GM19238 (cell line): ENCODE measurements around the gene PCNX2.

Source experiments
- DNase-seq: peaks from one replicate; pipeline ENCODE4 v3.0.0; 2011; ENCODE audit warnings: low spot score; ENCODE audit not compliant: insufficient read length

The PCNX2 gene

DNA sequence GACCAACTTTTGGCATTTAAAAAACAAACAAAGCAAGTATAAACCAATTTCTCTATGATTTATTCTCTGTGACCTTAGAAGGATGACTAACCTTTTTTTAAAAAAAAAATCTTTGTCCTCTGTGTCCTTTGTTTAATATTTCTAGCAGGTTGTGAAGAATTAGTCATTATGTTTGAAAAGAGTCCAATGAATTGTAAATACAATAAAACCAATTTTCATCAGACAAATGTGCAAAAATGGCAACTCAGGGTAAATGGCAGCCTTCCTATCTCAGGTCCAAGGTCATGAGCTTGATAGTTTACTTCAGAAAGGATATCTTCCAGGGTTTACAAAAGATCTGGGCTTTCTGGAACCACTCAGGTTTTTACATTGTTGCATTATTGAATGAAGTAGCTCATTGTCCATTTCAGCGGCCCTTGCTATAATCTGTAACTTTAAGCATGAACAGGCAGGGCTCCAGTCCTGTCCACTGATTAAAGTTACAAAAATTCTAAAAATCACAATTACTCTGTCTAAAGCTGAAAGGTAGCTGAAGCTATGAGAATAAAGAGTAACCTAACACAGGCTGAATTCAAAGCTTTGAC lies 20.3 kb upstream of the PCNX2 start:
- DNase-seq, result no peak

DNA sequence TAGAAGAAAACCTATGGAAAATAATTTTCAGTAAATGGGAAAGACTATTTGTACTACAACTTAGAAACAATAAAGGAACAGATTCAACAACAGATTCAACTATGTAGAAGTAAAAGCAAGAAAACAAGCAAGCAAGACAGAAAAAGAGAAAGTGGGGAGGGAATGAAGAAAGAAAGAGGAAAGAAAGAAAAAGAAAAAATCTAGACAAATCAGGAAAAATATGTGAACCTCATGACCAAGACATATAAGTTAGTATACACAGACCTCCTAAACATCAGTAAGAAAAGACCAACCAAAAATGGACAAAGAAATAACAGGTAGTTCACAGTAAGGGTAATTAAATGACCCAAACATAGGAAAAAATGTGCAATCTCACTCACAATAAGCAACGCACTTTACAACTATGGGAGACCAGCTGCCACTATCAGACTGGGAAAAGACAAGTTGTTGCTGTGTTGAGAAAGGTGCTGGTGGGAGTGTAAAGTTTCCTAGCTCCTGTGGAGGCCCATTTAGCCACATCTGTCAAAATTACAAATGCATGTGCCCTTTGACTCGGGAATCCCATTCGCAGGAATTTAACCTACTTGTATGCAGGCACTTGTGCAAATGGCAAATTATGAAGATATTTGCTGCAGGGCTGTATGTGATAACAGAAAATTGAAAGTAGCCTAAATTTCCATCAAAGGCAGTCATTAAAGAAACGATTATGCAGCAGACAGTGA lies 18.1 kb upstream of the PCNX2 start:
- DNase-seq, result no peak

DNA sequence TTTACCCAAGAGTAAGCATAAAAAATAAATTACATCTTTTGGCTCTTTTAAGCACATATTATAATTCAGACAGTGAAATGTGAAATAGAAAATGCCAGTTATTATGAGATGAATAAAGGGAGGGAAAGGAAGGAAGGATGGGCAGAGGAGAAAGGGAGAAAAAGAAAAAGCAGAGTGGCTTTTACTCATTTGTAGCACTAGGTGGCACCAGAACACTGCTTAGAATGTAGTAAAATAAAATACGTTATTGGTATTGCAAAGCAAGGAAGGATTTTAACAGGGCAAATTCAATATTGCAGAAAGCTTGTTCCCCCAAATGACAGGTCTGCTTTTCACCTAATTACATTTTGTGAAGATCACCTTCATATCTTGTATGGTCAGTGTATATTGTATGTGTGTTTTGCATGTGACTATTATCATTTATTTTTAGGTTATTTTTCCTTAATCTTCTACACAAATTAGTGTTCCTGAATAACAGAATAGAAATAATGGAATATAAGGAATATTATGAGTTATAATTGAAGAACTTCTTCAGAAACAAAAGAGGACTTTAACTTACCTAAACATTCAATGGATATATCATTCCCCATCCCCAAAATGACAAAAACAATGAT lies 9.1 kb upstream of the PCNX2 start:
- no peak for DNase-seq

DNA sequence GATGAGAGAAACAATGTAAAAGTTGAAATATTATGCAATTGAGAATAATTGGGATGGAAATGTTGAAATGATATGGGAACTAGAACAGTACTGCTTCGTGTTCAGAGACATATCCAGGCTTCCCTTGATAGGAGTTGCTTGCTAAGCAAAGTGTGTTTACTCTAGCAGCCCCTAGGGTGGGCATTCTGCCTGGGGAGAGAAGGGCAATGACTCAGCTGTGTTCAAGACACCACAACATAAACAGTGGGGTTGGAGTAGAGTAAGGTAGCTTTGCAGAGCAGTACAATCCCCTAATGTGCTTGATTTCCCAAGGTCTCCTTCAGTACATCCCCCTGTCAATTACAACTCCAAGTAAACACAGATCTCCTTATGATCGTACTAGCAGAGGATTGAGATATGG lies 4.8 kb upstream of the PCNX2 start:
- no peak for DNase-seq

DNA sequence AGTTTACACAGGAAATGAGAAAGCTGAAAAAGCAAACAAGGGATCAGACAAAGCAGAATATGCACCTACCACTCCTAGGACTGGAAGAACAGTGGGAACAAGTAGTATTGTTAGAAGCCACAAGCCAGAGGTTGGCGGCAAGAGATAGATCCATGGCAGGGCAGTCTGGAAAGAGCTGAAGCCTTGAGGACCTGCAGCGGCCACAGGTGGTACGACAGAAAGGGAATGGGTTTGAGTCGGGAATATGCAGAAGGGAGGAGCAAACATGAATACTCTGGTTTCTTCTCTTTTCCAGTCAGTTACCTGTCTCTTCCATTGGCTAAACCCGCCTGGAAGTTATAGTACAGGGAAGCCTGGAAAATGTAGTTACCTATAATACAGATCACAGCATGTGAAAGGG lies 3.9 kb upstream of the PCNX2 start:
- no peak for DNase-seq

DNA sequence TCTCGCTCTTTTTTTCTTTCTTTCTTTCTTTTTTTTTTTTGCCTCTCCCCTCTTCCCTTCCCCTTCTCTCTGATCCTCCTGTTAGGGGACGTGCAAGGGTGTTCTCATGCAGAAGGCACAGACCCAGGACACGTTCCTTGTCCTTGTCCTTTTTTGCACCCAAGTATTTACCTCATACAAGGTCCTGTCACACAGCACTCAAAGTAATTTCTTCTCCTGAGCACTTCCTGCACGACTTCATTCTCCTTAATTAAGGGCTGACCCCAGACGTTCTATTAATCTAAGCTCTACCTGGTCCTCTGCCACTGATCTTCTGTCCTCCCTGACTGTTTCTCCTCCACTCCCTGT lies 424 bp upstream of the PCNX2 start:
- no peak for DNase-seq

DNA sequence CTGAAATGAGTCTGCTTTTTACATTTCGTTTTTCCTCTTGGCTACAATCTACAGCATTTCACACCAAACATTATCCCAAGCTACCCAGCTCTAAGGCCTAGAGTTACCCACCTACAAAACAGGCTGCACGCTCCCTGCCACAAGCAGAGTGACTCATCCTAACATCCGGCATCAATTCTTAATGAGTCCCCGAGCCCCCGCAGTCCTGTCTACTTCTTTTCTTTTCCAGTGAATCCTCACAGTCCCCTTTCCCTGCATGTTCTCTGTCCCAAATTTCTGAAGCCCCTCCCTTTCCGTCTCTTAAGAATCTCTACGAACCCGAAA lies 650 bp downstream of the PCNX2 start:
- DNase-seq, result no peak

DNA sequence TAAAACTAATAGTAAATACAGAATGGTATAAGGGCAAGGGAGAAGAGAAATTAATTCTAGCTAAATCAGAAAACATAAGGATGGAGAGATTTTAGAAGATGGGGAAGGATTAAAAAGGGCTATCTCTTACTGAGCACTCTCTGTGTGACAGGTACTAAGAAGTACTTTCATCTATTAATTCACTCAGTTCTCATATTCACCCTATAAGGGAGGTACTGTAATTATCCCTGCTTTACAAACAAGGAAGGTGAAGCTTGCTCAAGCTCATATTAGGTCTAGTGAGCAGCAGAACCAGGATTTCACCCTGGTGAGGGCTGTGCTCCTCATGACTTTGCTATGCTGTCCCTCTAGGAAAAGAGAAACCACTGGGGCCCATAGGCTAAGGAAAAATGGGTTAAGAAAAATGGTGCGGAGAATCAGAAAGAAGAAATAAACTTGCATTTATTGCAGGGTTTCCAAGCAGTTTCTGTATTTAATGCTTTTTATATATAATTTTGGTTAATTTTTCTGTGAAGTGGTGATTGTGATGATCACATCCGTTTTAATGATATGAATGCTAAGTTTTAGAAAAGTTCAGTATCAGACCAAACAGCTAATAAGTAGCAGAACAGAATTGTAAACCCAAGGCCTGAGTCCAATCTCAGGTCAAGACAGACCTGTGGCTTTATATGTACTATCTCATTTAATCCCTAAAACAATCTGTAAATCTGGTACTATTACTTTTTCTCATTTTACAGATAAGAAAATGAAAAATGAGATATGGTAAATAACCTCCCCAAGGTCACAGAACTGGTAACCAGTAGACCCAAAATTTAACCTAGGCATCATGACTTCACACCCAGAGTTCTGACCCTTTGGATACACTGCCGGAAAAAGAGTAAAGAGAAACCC lies 1.7 kb downstream of the PCNX2 start:
- no peak for DNase-seq

DNA sequence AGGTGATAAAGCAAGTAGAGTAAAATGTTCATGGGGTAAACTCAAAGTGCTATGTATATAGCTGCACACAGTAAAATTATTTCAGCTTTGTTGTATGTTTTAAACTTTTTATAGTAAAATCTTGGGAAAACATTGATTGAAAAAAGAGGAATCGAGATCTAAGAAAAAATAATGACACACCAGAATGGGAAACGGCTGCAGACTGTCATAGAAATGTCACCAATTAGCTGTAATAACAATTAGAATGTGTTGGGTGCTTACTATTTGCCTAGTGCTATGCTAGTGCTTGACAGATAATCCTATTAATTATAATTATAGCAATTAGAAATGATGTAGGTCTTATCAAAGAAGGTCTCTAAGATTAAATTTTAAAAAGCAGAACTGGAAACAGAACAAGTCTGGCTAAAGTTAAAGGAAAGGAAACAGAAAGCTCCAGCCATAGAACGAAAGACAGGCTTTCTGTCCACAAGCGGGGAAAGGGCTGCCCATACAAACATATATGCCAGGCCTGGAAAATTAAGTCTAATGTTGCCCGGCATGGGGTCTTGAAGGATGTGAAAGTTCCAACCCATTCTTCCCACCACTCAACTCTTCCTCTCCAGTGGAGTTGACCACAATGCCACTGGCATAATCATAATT lies 5.0 kb downstream of the PCNX2 start:
- DNase-seq, result no peak

DNA sequence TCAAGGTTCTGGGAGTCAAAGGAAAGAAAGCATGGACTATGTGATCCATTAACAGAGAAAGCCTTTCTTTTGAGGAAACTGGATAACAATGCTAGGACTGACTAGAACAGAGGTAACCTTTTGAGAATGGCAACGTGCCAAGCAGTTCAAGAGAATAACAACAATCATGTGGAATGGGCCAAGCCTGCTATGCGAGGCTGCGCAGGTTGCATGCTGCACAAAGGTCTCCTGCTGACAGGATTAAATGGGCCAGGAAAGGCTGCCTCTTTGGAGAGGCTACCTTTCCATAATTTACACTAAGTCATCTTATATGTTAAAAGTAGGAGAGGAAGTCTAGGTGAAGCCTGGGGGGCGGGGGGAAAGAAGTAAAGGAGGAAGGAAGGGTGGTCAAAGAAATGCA lies 5.8 kb downstream of the PCNX2 start:
- DNase-seq, result no peak

DNA sequence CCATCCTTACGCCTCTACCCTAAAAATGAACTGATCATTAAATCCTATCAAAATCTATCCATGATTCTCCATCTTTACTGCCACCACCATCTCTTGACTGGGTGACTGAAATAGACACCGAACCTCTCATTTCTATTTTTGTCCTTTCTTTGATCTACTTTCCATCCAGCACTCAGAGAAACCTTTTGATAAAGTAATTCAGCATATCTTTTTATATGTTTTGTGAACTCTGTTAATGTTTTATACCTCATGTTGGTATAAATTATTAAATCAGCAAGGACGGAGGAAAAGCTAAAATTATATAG lies 13.0 kb downstream of the PCNX2 start:
- DNase-seq, result no peak

DNA sequence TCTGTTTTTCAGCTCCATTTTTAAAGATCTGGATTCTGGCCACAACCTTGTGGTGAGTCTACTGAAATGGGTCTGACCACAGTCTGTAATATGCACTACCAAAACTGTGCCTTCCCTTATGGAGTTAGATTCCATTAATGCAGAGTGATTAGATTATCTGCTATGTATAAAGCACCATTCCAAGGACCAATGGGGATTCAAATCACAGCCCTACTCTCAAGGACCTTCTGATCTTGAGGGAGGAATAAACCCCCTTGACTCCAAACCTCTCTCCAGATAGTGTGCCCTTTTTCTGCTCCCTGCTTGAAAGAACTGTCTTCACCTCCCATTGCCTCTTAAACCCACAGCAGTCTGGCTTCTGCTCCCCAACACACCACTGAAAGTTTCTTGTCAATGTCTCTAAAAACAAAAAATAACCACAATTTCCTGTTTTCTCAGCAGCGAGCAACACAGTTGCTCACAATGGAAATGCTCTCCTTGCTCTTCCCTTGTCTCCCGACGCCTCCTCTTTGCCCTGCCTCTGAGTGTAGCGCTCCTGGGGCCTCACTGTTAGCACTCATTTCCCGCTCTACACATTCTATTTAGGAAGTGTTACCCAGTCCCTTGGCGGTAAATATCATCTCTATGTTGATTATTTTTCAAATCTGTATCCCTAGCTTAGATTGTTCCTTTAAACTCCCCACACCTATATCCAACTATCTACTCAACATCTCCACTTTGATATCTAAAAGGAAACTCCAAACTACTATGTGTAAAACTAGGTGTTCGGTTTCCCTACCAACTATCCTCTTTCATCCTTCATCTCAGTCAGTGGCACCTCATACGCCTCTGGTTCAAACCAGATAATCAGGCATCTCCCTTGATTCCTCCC lies 13.6 kb downstream of the PCNX2 start:
- DNase-seq, result peak; percentile 37

DNA sequence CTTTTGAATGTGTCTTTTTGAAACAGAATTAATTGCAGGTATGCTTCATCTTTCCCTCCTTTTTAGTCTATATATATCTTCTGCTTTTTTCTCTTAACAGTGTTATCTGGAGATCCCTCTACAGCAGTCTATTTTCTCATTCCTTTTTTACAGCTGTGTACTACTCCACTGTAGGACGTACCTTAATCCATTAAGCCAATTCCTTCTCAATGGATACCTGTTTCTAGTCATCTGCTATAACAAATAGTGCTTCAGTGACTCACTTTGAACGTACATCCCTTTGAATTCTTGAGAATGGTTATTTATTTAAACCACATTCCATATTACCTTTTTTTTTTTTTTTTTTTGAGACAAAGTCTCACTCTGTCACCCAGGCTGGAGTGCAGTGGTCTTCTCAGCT lies 15.6 kb downstream of the PCNX2 start:
- DNase-seq, result no peak

DNA sequence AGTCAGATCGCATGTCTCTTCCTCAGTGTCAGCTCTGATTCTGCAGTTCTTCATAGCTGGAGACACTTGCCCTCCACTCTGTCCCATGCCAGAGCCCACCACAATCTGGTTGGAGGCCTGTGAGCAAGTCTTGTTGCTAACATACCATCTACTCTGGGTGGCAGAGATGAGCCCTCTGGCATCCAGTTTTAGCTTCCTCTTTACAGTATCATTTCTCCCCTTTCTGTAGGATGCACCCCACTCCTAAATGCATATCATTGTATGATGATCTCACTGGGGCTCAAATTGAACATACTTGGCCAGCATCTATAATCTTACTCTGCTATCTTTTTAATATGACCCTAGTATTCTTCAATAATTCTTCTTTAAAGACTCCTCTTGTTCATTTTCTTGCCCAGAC lies 16.9 kb downstream of the PCNX2 start:
- no peak for DNase-seq

DNA sequence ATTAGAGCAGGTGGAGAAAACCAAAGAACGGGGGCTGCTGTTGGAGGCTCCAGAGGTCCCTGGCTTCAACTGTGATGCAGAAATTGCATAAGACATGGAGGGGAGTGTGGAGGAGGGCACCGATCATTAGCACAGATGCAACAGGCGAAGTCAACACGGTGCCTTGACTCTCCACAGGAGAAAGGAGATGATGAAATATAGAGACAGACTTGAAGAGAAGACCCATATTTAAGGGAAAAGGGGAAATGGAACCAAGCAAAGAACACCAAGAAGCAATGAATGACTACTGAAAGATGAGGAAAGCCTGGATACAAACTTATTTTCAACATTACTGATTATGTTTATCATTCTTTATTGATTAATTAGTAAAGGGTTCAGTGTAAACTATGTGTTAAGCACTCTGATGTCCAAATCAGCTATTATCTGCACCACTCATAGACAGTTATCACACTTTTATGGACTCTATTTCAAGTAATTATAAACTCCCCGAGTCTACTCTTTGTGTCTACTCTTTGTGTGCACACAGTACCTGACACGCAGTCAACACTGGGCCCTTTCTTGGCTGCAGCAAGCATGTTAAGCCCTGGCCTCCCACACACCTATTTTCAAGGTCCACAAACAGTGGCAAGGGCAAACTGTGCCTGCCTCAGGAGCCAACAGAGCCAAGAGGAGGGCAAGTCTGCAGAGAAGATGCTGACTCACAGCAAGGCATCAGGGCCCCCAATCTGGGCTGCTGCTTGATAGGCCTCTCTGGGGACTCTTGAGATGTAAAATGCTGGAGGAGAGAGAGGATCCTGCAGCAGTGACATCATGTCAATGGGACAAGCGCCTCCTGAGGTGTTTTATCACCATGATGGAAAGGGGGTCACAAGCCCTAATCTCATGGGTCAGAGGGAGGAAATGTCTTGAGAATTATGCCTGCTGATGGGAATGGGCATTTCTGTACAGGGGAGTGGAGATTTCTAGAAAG lies 17.6 kb downstream of the PCNX2 start:
- DNase-seq, result no peak

DNA sequence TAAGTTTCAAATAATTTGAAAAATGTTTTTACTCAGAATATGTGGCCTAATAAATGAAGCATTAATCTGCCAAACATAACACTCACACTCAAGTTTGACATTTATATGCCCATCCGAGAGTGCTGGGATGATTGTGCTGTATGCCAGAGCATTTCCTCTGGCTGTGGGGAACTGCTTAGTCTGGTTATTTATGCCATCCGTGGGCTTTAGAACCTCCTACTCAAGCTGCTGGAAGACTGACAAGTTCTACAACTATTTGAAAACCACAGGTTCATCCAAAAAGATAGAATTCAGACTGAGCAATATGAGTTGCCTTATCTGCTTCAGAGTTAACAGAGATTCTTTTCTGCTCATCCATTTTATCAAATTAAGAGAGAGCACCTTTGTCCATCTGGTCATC lies 25.9 kb downstream of the PCNX2 start:
- DNase-seq, result no peak

DNA sequence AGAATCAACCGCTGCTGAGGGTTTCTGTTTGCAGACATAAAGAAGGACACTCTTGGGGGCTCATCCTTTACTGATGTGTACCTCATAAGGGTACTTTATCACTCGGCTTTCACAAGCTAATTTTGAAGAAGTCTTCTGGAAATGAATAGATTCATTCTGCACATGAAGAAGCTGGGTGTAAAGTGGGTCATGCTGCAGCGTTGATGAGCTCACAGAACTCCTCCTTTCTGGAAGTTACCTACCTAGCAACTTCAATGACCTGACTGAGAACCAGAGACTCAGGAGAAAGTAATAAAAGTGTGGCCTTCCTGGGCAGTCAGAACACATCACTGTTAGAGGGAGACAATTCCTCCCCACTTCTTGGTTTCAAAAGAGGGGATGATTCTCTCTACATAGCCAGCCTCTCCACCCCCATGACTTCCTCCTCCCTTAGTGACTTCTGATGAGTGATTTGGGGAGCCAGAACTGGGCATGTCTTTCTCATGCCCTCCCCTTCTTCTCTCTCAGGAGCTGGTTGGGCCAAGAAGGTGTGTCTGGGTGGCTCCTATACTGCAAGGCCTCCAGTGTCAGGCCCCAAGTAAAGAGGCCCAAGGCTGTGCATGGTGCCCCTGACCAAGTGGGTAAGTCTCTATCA lies 27.0 kb downstream of the PCNX2 start:
- DNase-seq, result no peak

DNA sequence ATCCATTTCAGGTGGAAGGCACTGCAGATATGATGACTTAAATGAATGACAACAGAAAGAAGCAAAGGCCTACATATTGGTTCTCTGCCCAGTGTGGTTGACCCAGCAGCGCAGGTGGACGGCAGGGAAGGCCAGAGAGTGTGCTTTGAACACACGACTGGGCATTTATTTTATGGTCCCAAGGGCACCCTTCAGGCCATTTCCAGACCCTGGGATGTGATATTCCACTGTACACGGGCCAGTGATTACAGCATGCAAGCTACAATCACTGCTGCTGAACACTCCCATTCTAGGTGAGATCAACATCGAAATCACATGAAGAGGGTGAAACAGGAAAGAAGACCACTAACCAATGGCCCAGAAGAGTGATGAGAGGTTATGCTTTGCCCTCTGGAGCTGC lies 33.8 kb downstream of the PCNX2 start:
- no peak for DNase-seq

DNA sequence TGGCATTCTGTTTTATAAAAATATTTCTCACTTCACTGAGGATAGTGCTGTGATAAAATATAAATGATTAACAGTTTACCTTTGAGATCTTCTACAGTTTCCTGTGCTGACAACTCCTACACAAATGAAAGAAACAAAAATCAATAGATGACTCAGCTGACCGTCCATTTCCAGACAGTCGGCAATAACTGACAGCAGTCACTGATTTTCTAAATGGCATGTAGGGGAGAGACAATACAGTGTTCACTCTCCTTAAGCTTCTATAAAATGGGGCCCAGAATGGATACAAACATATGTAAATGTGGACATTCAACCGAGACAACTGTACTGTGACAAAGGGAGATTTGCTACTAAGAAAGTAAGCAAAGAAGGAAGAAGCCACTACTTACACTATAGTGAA lies 34.3 kb downstream of the PCNX2 start:
- peak; percentile 23 for DNase-seq
